SK-N-SH treated with all-trans-retinoic acid at 6 μM for 48 hours (cell line): Measurements from ENCODE around the gene TUBGCP5.

Experiments
- ATAC-seq: fragments of 200-7000 bp; cut with Tn5 transposase; 3 replicates; pipeline ENCODE4 v1.9.1; 2020; ENCODE audit warnings: mild to moderate bottlenecking, moderate library complexity
- ARNTL ChIP-seq: fragments of 450-650 bp; formaldehyde crosslinking; IDR thresholded peaks from 2 replicates; pipeline ENCODE4 v1.5.0; 2020; ENCODE audit warnings: low read depth, mild to moderate bottlenecking, moderate library complexity, borderline replicate concordance
- BACH2 ChIP-seq: fragments of 250-450 bp; sonication (Bioruptor Pico); IDR thresholded peaks from 2 replicates; pipeline ENCODE4 v1.9.0; 2021; ENCODE audit warnings: mild to moderate bottlenecking, borderline replicate concordance
- CREB5 ChIP-seq: fragments of 250-450 bp; sonication (Bioruptor Pico); IDR thresholded peaks from 2 replicates; pipeline ENCODE4 v1.5.1; 2020; ENCODE audit warnings: low read depth, mild to moderate bottlenecking, moderate library complexity
- CSDC2 ChIP-seq: fragments of 250-450 bp; sonication (Bioruptor Pico); IDR thresholded peaks from 2 replicates; pipeline ENCODE4 v1.5.0; 2020; ENCODE audit warnings: mild to moderate bottlenecking, moderate library complexity
- CSRNP3 ChIP-seq: fragments of 250-450 bp; sonication (Bioruptor Pico); IDR thresholded peaks from 2 replicates; pipeline ENCODE4 v1.5.1; 2021; ENCODE audit warnings: mild to moderate bottlenecking, moderate library complexity
- ESRRG ChIP-seq: fragments of 250-450 bp; sonication (Bioruptor Pico); IDR thresholded peaks from 2 replicates; pipeline ENCODE4 v1.6.1; 2021; ENCODE audit warnings: mild to moderate bottlenecking
- GLIS3 ChIP-seq: fragments of 250-450 bp; sonication (Bioruptor Pico); IDR thresholded peaks from 2 replicates; pipeline ENCODE4 v1.5.0; 2020; ENCODE audit warnings: mild to moderate bottlenecking, moderate library complexity
- ISL1 ChIP-seq: fragments of 250-450 bp; sonication (Bioruptor Pico); IDR thresholded peaks from 2 replicates; pipeline ENCODE4 v2.1.2; 2022; ENCODE audit warnings: mild to moderate bottlenecking, moderate library complexity
- OSR1 ChIP-seq: fragments of 250-450 bp; sonication (Bioruptor Pico); IDR thresholded peaks from 2 replicates; pipeline ENCODE4 v1.8.0; 2022; ENCODE audit warnings: moderate library complexity, mild to moderate bottlenecking, inconsistent platforms
- PATZ1 ChIP-seq: fragments of 250-450 bp; sonication (Bioruptor Pico); IDR thresholded peaks from 2 replicates; pipeline ENCODE4 v1.8.0; 2020; ENCODE audit warnings: mild to moderate bottlenecking, moderate library complexity, borderline replicate concordance
- POU6F1 ChIP-seq: fragments of 250-450 bp; sonication (Bioruptor Pico); IDR thresholded peaks from 2 replicates; pipeline ENCODE4 v1.8.0; 2021; ENCODE audit warnings: low read depth, mild to moderate bottlenecking, moderate library complexity, borderline replicate concordance
- PPARA ChIP-seq: fragments of 250-450 bp; sonication (Bioruptor Pico); IDR thresholded peaks from 2 replicates; pipeline ENCODE4 v1.5.0; 2020; ENCODE audit warnings: mild to moderate bottlenecking, borderline replicate concordance
- RARB ChIP-seq: fragments of 250-450 bp; sonication (Bioruptor Pico); IDR thresholded peaks from 2 replicates; pipeline ENCODE4 v1.8.0; 2021; ENCODE audit warnings: mild to moderate bottlenecking, moderate library complexity
- SNAI2 ChIP-seq: fragments of 250-450 bp; sonication (Bioruptor Pico); IDR thresholded peaks from 2 replicates; pipeline ENCODE4 v1.5.0; 2020; ENCODE audit warnings: mild to moderate bottlenecking, moderate library complexity
- TCF4 ChIP-seq: fragments of 250-450 bp; sonication (Bioruptor Pico); IDR thresholded peaks from 2 replicates; pipeline ENCODE4 v1.8.0; 2021; ENCODE audit warnings: mild to moderate bottlenecking, moderate library complexity, borderline replicate concordance
- TOX ChIP-seq: fragments of 250-450 bp; sonication (Bioruptor Pico); IDR thresholded peaks from 2 replicates; pipeline ENCODE4 v1.8.0; 2021; ENCODE audit warnings: mild to moderate bottlenecking, moderate library complexity, borderline replicate concordance
- TSHZ2 ChIP-seq: fragments of 250-450 bp; sonication (Bioruptor Pico); IDR thresholded peaks from 2 replicates; pipeline ENCODE4 v1.5.0; 2020; ENCODE audit warnings: mild to moderate bottlenecking, moderate library complexity
- ZC3H10 ChIP-seq: fragments of 250-450 bp; sonication (Bioruptor Pico); IDR thresholded peaks from 2 replicates; pipeline ENCODE4 v1.5.1; 2021; ENCODE audit warnings: mild to moderate bottlenecking, moderate library complexity
- ZFP3 ChIP-seq: fragments of 250-450 bp; sonication (Bioruptor Pico); IDR thresholded peaks from 2 replicates; pipeline ENCODE4 v1.5.0; 2020; ENCODE audit warnings: mild to moderate bottlenecking, moderate library complexity
- ZFP30 ChIP-seq: fragments of 450-650 bp; formaldehyde crosslinking; IDR thresholded peaks from 2 replicates; pipeline ENCODE4 v1.5.0; 2022; ENCODE audit warnings: mild to moderate bottlenecking, moderate library complexity
- ZNF70 ChIP-seq: fragments of 450-650 bp; formaldehyde crosslinking; IDR thresholded peaks from 2 replicates; pipeline ENCODE4 v1.5.0; 2020; ENCODE audit warnings: mild to moderate bottlenecking, moderate library complexity
- ZNF8 ChIP-seq: fragments of 450-650 bp; formaldehyde crosslinking; IDR thresholded peaks from 2 replicates; pipeline ENCODE4 v1.5.0; 2020; ENCODE audit warnings: mild to moderate bottlenecking, moderate library complexity

TUBGCP5 gene

GRCh38 chr15:23064156-23064555 lies 24.8 kb upstream of the TUBGCP5 start:
- TF ChIP-seq ISL1 (CRISPR knock-in tag) (no peak), ZC3H10 (CRISPR knock-in tag) (no peak), ZFP3 (CRISPR knock-in tag) (no peak), CSRNP3 (CRISPR knock-in tag) (no peak), ZFP30 (CRISPR knock-in tag) (no peak), GLIS3 (no peak), CSDC2 (CRISPR knock-in tag) (no peak)
- no peak for ATAC-seq

- TF ChIP-seq ISL1 (CRISPR knock-in tag) (no peak), PPARA (no peak), TOX (no peak), ZC3H10 (CRISPR knock-in tag) (no peak), ZNF70 (CRISPR knock-in tag) (no peak), TSHZ2 (CRISPR knock-in tag) (no peak), TCF4 (no peak), ESRRG (CRISPR knock-in tag) (no peak), BACH2 (CRISPR knock-in tag) (no peak), ZFP3 (CRISPR knock-in tag) (no peak), ARNTL (CRISPR knock-in tag) (no peak), PATZ1 (CRISPR knock-in tag) (no peak), CSDC2 (CRISPR knock-in tag) (no peak), OSR1 (no peak), CREB5 (CRISPR knock-in tag) (no peak), ZNF8 (CRISPR knock-in tag) (no peak), CSRNP3 (CRISPR knock-in tag) (no peak), RARB (CRISPR knock-in tag) (no peak), SNAI2 (CRISPR knock-in tag) (no peak), POU6F1 (CRISPR knock-in tag) (no peak)
- TF ChIP-seq, all 23 proteins: peak for 0
- ATAC-seq, result no peak
Observed at GRCh38 chr15:23057707-23058106, 18.3 kb upstream of the TUBGCP5 start.
